ENCODE results near the gene STT3A. TPM values are rescaled to one million over a fixed set of nuclear protein-coding genes. Genes with fewer than 3 reads are reported as not detected.

The STT3A gene
- total RNA-seq, 1 experiment from 2014 or later, result 293 TPM

DNA sequence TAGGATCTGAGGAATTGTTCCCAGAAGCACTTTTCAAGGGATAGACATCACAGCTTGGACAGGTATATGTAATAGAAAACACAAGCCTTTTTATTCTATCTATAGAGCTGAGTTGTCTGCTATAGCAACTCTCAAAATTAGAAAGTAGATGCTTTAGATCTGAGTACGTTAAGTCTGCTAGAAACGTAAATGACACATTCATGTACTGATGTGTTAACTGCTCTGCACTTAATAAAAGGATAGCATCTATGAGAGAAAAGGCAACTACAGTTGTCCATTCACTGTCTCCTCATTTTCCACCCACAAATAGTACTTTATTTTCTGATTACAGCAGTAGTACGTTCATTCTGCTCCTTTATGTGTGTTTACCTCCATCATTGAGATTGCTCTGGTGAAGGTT, 6.0 kb upstream of the STT3A start:
- TF ChIP-seq, protein P1, sequence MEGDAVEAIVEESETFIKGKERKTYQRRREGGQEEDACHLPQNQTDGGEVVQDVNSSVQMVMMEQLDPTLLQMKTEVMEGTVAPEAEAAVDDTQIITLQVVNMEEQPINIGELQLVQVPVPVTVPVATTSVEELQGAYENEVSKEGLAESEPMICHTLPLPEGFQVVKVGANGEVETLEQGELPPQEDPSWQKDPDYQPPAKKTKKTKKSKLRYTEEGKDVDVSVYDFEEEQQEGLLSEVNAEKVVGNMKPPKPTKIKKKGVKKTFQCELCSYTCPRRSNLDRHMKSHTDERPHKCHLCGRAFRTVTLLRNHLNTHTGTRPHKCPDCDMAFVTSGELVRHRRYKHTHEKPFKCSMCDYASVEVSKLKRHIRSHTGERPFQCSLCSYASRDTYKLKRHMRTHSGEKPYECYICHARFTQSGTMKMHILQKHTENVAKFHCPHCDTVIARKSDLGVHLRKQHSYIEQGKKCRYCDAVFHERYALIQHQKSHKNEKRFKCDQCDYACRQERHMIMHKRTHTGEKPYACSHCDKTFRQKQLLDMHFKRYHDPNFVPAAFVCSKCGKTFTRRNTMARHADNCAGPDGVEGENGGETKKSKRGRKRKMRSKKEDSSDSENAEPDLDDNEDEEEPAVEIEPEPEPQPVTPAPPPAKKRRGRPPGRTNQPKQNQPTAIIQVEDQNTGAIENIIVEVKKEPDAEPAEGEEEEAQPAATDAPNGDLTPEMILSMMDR (IDR thresholded peaks at IDR 0.05; ENCODE audit: unreplicated experiment), result no peak
- Mint-ChIP-seq H3K4me1 (ENCODE audit: insufficient read depth, unreplicated experiment) (peaks cover 10% of the 10 kb centered on the region), H3K36me3 (ENCODE audit: insufficient read depth, unreplicated experiment) (peaks cover 42% of the 10 kb centered on the region), H3K4me3 (ENCODE audit: unreplicated experiment) (no peak overlapping the region), H3K27me3 (ENCODE audit: insufficient read depth, unreplicated experiment) (no peaks in the 10 kb centered on the region), H3K27ac (ENCODE audit: low read depth, unreplicated experiment) (no peak overlapping the region), H3K9me3 (ENCODE audit: unreplicated experiment) (no peaks in the 10 kb centered on the region)
- intact Hi-C loops (cut with micrococcal nuclease), result no loop called here
- CTCF ChIA-PET, result interaction anchor here (0.6 kb wide), 2 partner anchors 62 to 699 kb away, joined by 3 to 4 read pairs; no protein-coding TSS in a partner anchor
- no TSS peak for BruUV-seq (replicated peaks)
- no peak for DNase-seq (ENCODE audit: unreplicated experiment)
- POLR2A ChIA-PET, result no interaction called here

GRCh38 chr11:125587480-125587879, 5.2 kb upstream of the STT3A start:
- H3K4me3 Mint-ChIP-seq (ENCODE audit: unreplicated experiment), result no peak overlapping the region
- H3K4me1 Mint-ChIP-seq (ENCODE audit: insufficient read depth, unreplicated experiment), result peaks cover 11% of the 10 kb centered on the region
- peaks cover 34% of the 10 kb centered on the region for H3K36me3 Mint-ChIP-seq (ENCODE audit: insufficient read depth, unreplicated experiment)
- CTCF ChIA-PET, result interaction anchor here (0.6 kb wide), 1 partner anchor 61 kb away, joined by 3 read pairs; no protein-coding TSS in a partner anchor
- no peaks in the 10 kb centered on the region for H3K9me3 Mint-ChIP-seq (ENCODE audit: unreplicated experiment)
- BruUV-seq (replicated peaks), result no TSS peak
- H3K27ac Mint-ChIP-seq (ENCODE audit: low read depth, unreplicated experiment), result no peak overlapping the region
- no peaks in the 10 kb centered on the region for H3K27me3 Mint-ChIP-seq (ENCODE audit: insufficient read depth, unreplicated experiment)
- intact Hi-C loops (cut with micrococcal nuclease), result no loop called here
- DNase-seq (ENCODE audit: unreplicated experiment), result no peak
- TF ChIP-seq, protein P1 (IDR thresholded peaks at IDR 0.05; ENCODE audit: unreplicated experiment), result no peak
- POLR2A ChIA-PET, result interaction anchor here (1.6 kb wide), 1 partner anchor 17 kb away, joined by 5 read pairs; no protein-coding TSS in a partner anchor

GRCh38 chr11:125588505-125588904, 4.1 kb upstream of the STT3A start:
- Mint-ChIP-seq H3K36me3 (ENCODE audit: insufficient read depth, unreplicated experiment) (peaks cover 23% of the 10 kb centered on the region), H3K4me1 (ENCODE audit: insufficient read depth, unreplicated experiment) (peaks cover 11% of the 10 kb centered on the region), H3K4me3 (ENCODE audit: unreplicated experiment) (no peak overlapping the region), H3K27ac (ENCODE audit: low read depth, unreplicated experiment) (peak overlapping the region; percentile 17), H3K9me3 (ENCODE audit: unreplicated experiment) (no peaks in the 10 kb centered on the region), H3K27me3 (ENCODE audit: insufficient read depth, unreplicated experiment) (no peaks in the 10 kb centered on the region)
- DNase-seq (ENCODE audit: unreplicated experiment), result no peak
- POLR2A ChIA-PET, result interaction anchor here (1.6 kb wide), 1 partner anchor 18 kb away, joined by 5 read pairs; no protein-coding TSS in a partner anchor
- intact Hi-C loops (cut with micrococcal nuclease), result no loop called here
- BruUV-seq (replicated peaks), result no TSS peak
- CTCF ChIA-PET, result no interaction called here
- TF ChIP-seq, protein P1 (IDR thresholded peaks at IDR 0.05; ENCODE audit: unreplicated experiment), result no peak

DNA sequence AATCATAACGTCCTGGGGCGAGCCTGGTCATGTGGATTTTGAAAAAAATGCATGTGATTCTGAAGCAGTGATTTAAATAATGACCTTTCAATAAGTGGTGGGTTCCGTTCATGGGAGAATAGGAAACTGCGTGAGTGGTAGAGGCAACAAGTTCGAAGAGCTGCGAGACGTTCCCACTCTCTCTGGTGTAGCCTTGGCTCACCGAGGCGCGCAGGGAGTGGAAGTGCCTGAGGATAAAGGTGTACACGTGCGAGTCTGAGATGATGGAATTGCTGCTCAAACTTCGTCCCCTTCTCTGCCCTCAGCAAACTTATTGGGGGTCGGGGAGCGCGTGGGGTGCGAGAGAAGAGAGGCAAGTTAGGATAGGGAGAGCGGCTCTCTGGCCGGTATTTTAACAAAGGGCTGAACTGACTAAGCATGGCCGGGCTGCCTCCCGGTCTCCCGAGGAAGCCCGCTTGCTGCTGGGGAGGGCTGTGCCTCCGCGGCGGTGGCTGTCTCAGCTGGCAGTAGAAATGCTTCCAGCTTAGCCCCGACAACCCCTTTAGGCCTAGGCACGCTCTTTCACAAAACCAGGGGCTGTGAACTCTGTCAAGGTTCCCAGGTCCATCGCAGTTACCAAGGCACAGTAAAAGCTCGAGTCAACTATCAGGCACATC, 875 bp upstream of the STT3A start:
- Mint-ChIP-seq H3K9me3 (ENCODE audit: unreplicated experiment) (no peaks in the 10 kb centered on the region), H3K4me1 (ENCODE audit: insufficient read depth, unreplicated experiment) (peaks cover 23% of the 10 kb centered on the region), H3K4me3 (ENCODE audit: unreplicated experiment) (peak overlapping the region; percentile 93), H3K27ac (ENCODE audit: low read depth, unreplicated experiment) (peak overlapping the region; percentile 96), H3K27me3 (ENCODE audit: insufficient read depth, unreplicated experiment) (no peaks in the 10 kb centered on the region), H3K36me3 (ENCODE audit: insufficient read depth, unreplicated experiment) (peaks cover 11% of the 10 kb centered on the region)
- intact Hi-C loops (cut with micrococcal nuclease), result loop anchor here (1.0 kb wide), 1 partner anchor 34 kb away; the partner anchor contains the start of gene CHEK1
- TF ChIP-seq, protein P1 (IDR thresholded peaks at IDR 0.05; ENCODE audit: unreplicated experiment), result no peak
- ChIA-PET POLR2A (interaction anchor here (0.6 to 4.9 kb wide), 27 partner anchors 10 to 969 kb away, joined by 3 to 144 read pairs (median 5); partner anchors contain the start of genes CCDC15, CHEK1, EI24 and FAM118B), CTCF (interaction anchor here (0.6 to 3.7 kb wide), 3 partner anchors 17 to 40 kb away, joined by 3 to 25 read pairs (median 3); partner anchors contain the start of gene EI24)
- TSS peak; percentile 95 for BruUV-seq (replicated peaks)
- no peak for DNase-seq (ENCODE audit: unreplicated experiment)
